IPS-NIHi11 (cell line): ENCODE data around the gene EDN2.
A peak's percentile ranks its signal among the peaks of the same experiment; 100 is the strongest.

Experiments
- DNase-seq: peaks from one replicate; pipeline ENCODE4 v3.0.0; 2012; ENCODE audit warnings: mixed read lengths, low spot score

The EDN2 gene

GRCh38 chr1:41484402-41485241 is at the start of gene EDN2:
EDN2 (minus strand) TSS chr1:41484683; CDS start chr1:41484601, 82 bp downstream.
- peak; percentile 83 for DNase-seq

- DNase-seq, result no peak
These were observed 49.2 kb upstream of the EDN2 start for GRCh38 chr1:41533731-41534080.

DNA sequence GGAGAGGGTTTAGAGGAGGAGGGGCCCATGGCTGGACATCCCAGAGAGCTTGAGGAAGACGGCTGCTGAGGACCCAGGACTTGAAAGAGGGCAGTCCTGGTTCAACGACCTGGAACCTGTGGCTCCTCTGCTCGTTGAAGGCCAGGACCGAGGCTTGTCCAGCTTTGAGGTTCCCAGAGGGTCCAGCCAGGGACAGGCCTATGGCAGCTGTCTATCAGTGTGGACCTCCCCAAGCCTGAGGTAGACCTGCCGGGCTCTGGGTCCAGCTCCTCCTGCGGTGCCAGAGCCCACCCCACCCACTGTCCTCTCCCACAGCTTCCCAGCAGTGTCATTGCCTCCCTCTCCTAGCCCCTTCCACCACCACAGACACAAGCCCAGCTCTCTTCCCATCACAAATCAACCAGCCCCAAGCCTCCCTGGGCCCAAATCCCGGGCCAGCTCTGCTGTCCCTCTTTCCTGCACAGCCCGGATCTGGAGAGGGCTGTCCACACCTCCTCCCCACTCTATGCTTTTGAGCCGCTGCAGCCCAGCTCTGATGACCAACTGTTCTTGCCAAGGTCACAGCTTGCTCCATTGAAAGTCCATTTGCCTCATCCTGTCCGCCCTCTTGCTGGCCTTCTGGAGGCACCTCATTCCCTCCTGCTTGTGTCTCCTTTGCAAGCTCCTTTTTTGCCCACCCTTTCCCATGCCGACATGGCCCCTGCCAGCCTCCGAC is 48.7 kb upstream of the EDN2 start:
- no peak for DNase-seq

GRCh38 chr1:41532206-41532975 is 47.9 kb upstream of the EDN2 start:
- DNase-seq, result no peak

DNA sequence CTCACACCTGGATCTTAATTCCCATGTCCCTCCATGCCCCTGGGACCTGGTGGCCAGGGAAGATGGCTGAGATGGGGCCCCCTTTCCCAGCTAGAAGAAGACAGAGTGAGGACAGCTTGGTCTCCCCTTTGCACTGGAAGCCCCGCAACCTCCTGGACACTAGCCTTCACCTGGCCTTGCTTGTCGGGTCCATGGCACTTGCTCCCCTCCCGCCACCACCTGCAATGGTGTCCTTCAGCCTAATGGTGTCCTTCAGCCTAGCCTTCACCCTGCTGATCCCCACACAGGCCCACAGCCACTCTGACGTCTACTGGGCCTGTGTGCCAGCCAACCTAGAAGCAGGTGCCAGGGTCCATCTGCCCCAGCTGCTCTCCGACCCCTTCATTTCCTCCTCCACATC is 45.9 kb upstream of the EDN2 start:
- DNase-seq, result no peak

GRCh38 chr1:41529621-41530395 is 45.3 kb upstream of the EDN2 start:
- no peak for DNase-seq

GRCh38 chr1:41528726-41529605 is 44.5 kb upstream of the EDN2 start:
- DNase-seq, result no peak

GRCh38 chr1:41528106-41528505 is 43.6 kb upstream of the EDN2 start:
- DNase-seq, result no peak

GRCh38 chr1:41526956-41527561 is 42.6 kb upstream of the EDN2 start:
- DNase-seq, result no peak

DNA sequence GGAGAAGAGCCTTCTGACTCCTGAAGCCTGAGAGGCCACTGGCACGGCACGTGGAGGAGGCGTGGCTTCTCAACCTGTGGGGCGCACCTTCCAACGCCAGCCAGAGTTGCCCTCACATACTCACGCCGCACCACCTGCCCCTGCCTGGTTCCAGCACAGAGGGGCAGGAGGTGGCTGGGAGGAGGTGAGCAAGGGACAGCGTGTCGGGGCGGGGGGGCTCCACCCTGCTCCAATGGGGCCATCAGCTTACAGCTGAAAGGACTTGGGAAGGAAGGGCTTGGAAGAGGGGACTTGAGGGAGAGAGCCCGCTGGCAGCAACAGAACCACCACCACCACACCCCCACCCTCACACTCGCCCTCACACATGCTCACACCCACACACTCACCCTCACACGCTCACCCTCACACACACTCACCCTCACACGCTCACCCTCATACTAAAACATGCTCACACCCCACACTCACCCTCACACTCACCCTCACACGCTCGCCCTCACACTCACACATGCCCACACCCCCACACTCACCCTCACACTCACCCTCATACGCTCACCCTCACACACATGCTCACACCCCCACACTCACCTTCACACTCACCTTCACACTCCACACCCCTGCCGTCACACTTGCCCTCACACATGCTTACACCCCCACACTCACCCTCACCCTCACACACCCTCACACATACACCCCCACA is 41.6 kb upstream of the EDN2 start:
- no peak for DNase-seq

GRCh38 chr1:41524676-41525675 is 40.5 kb upstream of the EDN2 start:
- no peak for DNase-seq

DNA sequence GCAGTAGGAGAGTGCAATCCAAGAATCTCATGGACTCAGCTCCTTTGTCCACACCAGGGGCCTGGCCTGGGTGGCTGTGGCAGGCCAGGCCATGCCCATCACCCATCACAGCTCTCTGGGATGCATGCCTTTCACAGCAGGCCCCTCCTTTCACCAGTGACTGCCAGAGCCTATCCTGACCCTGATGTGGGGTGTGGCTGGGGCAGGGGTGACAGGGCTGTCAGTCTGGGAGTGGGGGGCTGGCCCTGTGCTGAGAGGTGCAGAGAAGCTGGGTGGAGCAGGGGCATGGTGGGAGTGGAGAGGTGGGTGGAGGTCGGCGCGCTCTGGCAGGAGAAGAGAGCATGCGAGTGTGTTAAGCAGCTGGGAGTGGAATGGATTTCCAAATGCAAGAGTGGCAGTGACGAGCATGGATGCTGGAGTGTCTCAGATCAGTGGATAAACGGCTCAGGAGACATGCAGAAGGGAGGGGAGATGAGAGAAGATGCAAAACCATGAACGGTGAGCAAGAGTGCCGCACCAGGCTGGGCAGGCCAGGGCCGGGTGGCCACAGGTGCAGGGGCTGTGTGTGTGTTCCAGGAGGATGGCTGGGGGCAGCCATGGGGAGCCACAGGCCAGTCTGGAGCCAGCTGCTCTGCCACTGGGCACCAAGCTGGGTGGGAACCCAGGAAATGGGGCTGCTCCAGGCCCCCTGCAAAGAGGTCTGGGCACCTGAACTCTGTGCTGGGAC is 39.6 kb upstream of the EDN2 start:
- no peak for DNase-seq

- DNase-seq, result no peak
These were observed 38.6 kb upstream of the EDN2 start for GRCh38 chr1:41523071-41523470.

DNA sequence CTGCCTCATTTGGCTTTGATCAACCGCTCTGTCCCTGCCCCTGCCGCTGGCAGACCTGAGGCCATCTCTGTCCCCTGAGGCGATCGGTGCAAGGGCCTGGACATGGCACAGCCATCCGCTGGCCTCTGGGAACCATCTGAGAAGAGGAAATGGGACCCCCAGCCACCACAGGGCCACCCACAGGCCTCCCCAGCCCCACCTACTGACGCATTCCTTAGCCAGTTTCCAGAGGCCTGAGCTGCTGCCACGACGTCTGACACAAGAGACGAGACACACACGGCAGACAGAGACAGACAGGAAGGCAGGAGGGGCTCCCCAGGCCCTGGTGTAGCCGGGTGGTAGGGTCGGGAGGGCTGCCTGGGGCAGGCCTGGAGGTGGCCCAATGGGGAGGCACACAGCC is 37.3 kb upstream of the EDN2 start:
- peak; percentile 68 for DNase-seq

DNA sequence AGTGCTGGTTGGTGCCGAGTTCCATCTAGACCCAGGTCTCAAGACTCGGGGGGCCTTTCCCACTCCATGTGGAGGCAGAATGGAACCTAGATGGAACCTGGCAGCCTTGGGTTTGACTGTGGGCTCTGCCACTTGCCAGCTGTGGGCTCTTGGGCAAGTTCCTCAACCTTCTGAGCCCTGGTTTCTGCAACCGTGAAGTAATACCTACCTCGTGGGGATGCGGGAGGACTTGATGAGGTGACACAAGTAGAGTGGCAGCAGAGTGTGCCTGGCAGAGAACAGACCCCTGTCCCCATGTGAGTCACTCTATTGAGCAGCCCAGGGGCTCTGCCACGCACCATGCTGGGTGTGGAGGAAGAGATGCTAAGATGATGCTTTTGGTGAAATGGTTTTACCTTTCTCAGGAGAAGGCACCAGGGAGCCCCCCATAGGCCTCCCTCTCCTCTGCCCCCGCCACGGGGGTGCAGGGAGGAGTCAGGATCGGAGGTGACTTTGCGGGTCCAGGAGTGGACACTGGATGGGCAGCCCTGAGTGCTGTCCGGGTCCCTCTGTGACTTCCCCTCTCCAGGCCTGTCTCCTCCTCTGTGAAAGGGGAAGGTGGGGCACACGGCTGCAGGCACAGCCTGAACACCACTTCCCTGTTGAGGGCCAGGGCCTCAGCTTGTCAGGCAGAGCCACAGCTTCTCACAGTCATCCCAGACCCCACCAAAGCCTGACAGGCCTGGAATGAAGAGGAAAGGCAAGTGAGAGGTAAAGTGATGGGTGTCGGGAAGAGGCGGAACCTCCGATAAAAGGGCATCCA is 36.7 kb upstream of the EDN2 start:
- DNase-seq, result no peak

DNA sequence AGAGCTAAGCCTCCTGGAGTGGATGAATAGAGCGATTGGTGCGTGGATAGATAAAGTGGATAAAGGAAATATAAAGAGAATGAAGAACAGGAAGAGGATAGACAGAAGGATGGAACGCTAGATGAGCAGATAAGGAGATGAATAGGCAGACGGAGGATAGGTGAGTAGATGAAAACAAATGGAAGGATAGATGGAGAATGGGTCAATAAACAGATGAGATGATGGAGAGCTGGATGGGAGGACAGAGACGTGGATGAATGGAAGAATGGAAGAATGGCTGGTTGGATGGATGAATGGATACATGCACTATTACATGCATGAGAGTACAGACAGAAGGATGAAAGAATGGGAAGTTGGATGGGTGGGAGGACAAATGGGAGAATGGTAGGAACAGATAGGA is 35.2 kb upstream of the EDN2 start:
- DNase-seq, result no peak

DNA sequence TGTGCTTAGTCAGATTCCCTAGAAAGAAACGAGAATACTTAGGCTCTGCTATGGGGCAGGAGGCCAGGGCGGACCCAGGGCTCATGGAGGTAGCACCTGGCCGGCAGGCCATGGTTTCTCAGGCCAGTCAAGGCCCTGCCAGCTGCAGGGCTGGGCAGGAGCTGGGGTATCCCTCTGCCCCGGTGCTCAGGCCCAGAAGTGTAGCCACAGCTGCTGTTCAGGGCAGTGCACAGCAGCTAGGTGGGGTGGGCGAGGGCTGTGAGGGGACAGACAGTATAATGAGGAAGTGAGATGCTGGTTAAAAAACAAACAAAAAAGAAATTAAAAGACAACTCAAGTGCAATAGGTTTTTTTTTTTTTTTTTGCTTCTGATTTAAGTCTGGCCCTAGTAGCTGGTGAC is 34.0 kb upstream of the EDN2 start:
- DNase-seq, result no peak
